ENCODE results near the gene MIPEP.
"Not testable (repeated sequence)": the region's sequence is repeated elsewhere in the genome, so short reads cannot be mapped to it uniquely, and the experiment has no call there.

The MIPEP gene

DNA sequence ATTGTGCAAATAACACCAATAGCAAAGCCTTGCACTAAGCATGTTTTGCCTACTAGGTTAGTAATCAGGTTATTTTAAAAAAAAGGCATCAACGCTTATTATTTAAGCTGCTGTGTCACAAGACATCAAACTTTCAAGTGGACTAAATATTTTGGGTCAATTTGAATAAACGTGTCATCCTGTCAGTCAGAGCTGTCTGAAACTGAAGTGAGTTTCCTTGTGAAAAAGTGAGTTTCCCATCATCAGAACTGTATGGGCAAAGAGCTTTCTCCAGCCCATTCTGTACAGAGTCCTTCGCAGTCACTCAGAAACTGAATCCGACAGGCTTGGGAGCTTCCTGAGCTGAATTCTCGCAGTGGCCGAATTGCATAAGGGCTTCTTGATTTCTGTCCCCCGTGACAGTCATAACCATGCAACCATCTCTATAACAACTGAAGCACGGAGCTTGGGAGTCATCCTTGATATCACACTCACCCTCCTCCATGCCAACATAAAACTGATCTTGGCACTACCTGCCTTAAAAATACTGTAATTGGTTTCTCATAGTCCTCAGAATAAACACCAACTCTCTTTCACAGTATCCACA, 139.8 kb downstream of the MIPEP start:
- no peak for DNase-seq (ENCODE audit: low read depth in 2 of 2)

DNA sequence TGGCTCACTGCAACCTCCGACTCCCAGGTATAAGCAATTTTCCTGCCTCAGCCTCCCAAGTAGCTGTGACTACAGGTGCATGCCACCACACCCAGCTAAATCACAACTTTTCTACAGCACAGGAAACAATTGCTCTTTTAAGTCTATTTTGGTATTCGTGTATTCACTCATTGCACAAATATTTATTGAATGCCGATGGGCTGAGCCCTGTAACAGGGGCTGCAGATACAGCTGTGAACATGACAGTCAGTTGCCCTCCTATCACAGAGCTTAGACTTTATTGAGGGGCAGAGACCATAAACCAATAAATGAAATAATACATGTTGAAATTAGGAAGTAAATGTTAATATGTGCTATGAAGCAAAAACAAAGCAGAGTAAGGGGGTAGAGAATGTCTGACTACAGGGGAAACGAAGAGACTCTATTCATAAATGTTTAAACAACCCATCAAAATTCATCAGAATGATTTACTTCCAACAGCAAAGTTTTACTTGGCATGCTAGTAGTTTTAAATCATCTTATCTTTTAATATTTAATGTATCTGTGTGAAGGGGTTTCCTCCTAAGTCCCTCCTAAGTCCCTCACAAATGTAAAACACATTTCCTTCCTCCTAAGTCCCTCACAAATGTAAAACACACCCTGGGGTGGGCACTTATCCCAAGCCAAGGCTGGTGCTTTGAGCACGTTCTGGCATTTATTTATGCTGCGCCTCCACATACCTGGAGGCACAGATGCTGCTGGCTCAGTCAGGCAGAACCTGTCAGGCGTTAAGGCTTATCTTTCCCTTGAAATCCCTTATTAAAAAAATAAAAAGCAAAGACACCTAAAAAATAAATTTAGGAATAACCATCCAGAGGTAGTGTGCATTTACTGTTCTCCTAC, 140.8 kb downstream of the MIPEP start:
- DNase-seq (ENCODE audit: low read depth in 2 of 2) = no peak

DNA sequence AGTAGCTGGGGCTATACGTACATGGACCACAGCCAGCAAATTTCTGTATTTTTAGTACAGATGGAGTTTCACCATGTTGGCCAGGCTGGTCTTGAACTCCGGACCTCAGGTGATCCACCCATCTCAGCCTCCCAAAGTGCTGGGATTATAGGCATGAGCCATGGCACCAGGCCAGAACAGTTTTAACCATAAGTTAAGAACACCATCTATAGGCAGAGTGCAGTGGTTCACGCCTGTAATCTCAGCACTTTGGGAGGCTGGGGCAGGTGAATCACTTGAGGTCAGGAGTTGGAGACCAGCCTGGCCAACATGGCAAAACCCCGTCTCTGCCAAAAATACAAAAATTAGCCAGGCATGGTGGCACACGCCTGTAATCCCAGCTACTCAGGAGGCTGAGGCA, 143.1 kb downstream of the MIPEP start:
- DNase-seq (ENCODE audit: low read depth in 2 of 2) = not testable (repeated sequence)

DNA sequence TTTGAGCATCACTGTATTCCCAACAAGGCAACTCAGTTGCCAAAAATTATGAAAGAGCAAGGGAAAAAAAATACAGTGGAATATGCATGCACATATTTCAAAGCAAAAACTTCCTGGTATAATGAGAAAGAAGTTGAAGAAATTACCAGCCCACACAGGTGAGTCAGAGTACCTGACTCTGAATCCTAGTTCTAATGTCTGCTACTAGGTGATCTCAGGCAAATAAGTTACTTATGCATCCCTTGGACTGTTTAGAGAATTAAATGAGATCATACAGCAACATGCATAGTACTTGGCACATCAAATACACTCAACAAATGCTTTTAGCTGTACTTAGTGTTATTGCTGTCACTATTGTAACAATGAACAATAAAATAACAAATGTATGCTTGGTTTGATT, 144.9 kb downstream of the MIPEP start:
- no peak for DNase-seq (ENCODE audit: low read depth in 2 of 2)

DNA sequence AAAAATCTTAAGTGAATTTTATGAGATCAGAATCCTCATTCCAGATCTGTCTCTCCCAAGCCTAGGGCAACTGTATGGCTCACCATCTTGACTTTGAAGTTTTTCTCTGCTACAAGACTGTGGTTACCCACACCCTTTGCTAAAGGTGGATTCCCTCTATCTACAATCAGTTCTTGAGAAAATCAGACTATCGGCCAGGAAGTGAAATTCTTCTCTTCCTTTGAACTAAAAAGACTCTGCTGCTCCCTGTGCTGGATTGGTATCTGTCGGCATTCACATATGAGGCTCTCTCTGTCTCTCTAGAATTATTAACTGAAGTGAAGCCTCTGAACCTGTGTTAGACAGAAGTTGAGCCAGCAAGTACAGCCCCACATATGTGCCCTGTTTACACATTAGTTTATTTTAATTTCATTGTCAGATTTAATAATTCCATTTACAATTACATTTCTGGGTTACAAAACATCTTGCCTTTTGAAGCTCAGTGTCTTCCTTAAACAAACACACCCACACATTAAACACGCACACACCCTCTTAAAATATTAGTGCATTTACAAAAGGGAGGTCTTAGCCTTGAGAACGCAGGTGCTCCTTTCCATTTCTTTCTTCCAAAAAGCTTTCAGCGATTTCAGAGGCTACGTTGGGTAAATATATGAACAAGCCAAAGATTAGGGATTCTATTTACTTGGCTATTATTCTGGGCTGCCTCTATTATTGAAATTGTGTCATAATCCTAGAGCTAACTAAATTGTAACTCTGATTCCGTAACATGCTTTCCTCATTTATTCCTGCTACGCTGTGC, 145.7 kb downstream of the MIPEP start:
- no peak for DNase-seq (ENCODE audit: low read depth in 2 of 2)

DNA sequence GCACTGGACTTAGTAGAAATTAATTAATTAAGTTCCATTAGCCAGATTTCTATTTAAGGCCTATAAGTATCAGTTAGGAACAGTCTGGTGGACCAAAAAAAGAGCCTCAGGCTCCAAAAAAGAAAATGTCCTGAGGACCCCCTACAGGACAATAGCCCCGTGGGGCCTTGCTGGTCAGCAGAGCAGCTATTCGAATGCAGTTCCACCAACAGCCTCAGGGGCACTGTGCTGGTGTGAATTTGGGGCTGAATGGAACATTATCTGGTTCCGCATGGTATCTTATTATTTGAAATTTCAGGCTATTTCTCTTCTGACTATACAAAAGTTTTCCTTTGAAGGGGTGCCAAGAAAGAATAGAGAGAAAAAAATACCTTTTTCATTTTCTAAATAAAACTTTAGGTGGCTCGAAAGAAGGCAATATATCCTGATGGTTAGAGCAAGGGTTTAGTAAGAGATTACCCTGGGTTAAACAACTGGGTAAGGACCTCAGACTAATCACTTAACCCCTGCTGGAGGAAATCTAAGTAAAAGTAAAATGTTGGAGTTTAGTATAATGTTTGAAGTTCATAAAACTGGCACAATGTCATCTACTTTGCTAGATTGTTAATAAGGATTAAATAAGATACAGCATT, 147.2 kb downstream of the MIPEP start:
- no peak for DNase-seq (ENCODE audit: low read depth in 2 of 2)

DNA sequence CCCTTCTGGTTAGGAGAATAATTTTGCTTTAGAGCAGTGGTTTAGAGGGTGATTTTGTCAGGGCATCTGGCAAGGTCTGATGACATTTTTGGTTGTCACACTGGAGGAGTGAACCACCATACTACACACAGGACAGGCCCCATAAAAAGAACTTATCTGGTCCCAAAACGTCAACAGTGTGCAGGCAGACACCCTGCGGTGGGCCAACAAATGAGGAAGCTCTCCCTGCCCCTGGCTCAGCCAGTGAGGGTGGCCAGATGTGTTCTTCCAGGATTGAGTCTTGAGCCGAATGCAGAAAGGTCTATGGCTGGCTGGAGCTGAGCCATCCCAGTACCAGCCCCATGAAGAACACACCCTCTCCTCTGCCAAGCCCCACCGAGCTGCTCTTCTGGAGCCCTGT, 149.2 kb downstream of the MIPEP start:
- DNase-seq (ENCODE audit: low read depth in 2 of 2) = no peak

DNA sequence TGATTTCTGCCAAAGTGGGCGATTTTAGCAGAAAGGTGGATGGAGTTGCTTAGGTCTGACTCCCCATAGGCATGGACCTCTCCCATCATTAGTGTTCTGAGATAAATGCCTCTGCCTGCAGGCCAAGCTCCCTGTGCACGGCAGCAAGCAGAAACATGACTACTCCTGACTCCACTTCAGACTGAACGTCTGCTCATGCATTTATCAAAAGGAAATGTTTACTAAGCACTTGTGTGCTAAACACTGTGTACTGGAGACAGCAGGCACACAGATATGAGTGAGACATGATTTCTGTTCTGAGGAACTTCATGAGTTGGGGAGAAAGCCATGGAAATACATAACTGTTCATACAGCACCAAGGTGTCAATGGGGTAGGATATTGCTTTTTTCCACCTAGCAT, 149.6 kb downstream of the MIPEP start:
- DNase-seq (ENCODE audit: low read depth in 2 of 2) = no peak

DNA sequence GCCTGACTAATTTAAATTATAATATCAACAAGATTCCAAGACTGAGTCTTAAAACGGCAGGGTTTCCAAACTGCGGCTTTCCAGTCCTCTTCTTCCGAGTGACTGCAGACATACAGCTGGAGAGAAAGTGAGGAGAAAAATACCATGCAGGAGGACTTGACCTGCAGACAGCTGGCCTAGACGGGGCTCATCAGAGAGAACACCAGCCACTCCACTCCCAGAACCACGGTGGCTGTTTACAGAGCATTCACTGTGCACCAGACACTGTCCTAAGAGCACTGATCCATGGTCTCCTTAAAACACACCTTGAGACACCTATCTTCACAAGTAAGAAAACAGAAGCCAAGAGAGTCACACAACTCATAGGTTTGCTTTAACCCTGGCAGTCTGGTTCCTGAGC, 152.7 kb downstream of the MIPEP start:
- no peak for DNase-seq (ENCODE audit: low read depth in 2 of 2)

DNA sequence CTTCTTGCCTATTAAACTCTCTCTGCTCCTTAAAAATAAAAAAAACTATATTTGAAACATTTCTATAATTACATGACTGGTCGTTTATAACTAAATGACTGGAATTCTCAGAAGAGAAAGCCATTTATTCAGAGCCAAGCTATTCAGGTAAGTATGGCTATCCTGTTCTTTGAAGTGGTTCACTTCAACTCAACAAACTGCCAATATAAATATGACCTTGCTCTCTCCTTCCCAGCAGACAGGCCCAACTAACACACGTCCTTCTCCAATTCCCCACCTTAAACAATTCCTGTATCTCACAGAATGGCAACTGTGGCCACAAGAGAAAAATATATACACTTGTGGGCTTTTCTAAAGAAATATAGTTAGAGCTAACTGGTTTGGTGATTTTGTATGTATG, 153.9 kb downstream of the MIPEP start:
- DNase-seq (ENCODE audit: low read depth in 2 of 2) = no peak

DNA sequence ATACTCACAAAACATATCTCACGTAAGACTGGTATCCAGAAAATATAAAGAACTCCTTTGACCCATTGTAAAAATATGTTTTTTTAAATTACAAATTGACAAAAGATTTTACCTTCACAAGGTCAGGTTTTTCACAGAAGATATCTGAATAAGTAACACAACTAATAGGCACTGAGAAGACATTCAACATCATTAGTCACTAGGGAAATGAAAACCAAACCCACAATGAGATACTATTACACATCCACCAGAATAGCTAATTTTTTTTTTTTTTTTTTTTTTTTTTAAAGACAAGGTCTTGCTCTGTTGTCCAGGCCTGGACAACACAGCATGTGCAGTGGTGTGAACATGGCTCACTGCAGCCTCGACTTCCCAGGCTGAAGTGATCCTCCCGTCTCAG, 157.5 kb downstream of the MIPEP start:
- no peak for DNase-seq (ENCODE audit: low read depth in 2 of 2)

DNA sequence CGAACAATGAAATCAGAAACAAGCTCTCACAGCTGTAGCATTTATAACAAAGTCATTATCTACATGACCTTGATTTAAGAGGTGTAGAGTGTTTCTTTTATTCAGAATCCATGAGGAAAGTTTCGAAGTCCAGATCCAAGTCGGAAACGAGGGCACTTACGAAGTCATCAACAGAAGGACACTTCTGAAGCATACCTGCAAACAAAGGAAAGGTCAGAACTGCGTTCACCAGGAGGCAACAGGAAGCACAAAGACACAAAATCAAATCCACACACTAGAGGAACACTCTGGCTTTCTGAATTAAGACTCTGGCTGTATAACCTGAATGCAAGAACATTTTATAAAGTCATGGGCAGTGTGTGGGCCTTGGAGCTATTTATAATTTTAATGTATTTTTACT, 158.9 kb downstream of the MIPEP start:
- no peak for DNase-seq (ENCODE audit: low read depth in 2 of 2)

DNA sequence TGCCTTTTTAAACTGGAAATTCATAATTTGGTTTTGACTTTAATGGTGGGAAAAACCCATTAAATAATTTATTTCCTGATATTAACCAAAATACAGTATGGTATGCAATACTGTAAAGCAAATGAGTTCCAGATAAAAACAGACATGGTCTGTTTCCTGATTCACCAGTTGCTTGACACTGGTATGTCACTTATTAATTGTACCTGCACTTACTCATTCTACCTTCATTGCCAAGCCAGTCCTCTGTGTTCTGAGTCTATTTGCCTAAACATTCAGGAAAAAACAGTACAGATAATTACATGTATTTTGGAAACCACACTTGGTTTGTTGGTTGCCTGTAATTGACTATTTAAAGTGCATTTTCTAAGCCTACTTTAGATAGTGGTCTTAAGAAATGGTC, 159.7 kb downstream of the MIPEP start:
- no peak for DNase-seq (ENCODE audit: low read depth in 2 of 2)

DNA sequence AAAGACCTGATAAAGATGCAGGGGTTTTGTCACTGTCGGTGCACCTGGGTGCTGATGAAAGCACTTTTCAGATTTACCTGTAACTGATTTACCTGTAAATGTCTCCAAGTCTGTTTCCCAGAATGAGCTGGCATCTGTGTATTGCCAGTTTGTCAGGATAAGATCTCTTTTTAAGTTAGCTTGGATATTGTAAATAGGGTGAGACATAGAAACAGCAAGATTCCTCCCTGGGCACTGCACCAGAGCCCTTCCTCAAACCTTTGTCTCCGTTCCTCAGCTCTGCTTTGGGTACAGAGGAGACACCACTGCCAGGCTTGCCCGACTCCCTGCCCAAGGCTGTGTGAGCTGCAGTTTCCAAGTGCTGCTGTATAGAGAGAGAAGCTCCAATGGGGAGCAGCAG, 160.4 kb downstream of the MIPEP start:
- no peak for DNase-seq (ENCODE audit: low read depth in 2 of 2)

DNA sequence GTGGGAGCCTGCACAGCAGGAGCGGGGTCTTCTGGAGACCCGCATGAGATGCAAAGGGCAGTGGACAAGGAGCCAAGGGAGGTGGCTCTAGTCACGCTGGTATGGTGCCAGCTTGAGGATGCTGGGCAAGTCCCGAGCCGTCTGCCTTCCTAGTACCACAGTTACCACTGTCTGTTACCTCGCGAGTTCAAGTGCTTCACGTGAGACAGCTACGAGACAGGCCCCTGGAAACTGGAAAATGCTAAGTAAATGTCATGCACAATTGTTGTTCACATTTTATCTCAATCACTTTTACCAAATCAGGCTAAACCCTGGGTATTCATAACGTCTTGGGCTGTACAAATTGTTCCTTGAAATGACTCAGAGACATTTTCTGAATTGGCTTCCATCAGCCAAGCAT, 163.3 kb downstream of the MIPEP start:
- no peak for DNase-seq (ENCODE audit: low read depth in 2 of 2)

DNA sequence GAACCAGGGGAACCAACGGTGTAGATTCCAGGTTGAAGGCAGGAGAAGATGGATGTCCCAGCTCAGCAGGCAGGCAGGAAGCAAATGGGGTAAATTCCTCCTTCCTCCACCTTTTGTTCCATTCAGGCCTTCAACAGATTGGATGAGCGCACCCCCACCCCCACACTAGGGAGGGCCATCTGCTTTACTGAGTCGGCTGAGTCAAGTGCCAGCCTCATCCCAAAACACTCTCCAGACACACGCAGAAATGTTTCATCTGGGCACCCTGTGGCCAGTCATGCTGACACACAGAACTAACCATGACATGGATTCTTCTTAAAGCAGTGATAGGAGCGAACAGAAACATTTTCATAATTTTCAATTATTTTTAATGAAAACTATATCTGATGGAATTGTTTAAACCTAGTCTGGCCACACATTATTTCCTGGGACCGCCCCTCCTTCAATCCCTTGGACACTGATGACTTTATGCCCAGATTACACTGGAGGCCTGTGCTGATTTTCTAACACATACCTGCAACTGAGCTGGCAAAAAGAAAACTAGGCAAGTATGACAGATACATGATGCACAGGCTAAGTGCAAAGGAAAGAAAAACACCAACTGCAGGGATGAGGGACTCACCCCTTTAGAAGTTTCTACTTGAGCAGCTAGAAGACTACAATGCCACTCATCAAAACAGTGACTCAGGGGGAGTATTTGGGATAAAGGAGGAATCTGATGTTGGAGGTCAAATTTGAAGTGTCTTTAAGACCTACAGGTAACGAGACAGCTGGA, 164.8 kb downstream of the MIPEP start:
- DNase-seq (ENCODE audit: low read depth in 2 of 2) = no peak

DNA sequence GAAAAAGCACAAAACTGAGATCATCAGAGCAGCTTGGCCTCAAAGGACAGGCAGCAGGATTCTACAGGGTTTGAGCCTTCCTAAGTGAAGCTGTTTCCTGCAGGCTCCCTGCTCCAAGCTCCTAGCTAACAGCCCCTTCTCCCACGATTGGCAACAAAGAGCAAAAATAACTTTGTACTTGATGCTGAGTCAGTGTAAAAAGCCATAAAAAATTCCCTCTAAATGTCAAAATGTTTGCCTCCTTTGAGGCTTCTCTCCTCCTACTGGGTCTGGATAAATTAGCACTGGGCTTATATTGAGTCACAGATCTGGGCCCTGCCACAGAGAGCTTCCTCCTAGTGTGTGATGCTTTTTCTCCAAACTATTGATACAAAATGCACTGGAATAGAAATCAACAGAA, 165.7 kb downstream of the MIPEP start:
- no peak for DNase-seq (ENCODE audit: low read depth in 2 of 2)

DNA sequence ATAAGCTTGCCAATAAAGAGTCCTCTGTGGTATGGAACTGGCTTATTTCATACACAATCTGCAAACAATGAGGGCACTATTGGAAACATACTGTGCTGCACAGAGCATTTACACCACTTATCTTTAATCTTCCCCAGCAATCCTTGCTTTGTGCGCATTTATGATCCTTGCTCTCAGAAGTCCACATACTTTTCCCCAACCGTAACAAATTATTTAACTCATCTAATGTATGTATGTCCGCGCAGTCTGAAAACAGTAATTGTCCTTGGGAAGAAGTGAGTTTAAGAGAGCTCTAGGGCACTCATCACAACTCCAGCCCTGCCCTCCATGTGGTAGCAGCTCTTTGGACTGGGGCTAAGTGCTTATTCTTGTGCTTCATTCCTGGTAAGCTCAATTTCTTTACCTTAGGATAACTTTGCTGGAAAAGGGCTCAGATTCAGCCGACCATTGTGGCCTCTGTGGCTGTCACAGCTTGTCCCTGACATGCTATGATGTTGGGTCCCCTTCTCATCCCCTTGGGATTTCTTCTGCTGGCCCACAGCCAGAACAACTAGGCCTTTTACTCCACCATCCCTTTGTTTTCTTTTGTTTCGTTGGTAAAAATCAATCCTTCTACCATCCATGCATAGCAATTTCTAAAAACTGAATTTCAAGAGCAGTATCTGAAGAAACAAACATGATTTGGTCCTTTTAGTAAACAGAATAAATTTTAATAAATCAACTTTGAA, 166.3 kb downstream of the MIPEP start:
- no peak for DNase-seq (ENCODE audit: low read depth in 2 of 2)

DNA sequence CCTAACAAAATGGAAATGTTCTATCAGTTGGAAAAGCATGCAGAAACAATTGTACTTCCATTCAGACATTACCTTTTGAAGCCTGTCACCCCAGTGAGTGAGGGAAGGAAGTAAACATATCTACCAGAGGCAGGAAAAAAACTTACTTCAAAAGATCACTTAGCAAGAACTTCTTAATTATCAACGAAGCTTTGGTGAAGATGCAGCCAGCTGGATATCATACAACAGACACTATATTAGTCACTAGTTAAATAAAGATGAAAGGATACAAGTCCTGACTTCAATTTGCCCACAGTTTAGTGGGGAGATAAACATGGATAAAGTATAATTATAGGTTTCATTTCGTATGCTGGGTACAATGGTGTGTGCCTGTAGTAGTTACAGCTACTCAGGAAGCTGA, 170.2 kb downstream of the MIPEP start:
- DNase-seq (ENCODE audit: low read depth in 2 of 2) = no peak

DNA sequence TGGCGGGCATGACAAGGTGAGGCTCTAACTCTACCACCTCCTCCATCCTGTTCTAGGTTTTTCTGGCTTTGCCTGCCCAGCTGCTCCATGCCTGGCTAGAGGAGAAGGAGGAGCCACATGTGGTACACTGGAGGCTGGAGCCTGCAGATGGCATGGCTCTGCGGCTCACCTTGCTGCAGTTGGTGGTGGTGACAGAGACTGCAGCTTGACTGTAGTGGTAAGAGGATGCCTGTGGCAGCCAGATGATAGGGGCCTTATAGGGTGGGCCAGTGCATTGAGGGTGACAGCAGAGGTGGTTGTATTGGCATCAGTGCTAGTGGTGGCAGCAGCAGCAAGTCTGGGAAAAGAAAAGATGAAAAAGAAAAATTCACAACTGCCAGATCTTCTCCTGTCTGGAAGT, 172.8 kb downstream of the MIPEP start:
- DNase-seq (ENCODE audit: low read depth in 2 of 2) = no peak

DNA sequence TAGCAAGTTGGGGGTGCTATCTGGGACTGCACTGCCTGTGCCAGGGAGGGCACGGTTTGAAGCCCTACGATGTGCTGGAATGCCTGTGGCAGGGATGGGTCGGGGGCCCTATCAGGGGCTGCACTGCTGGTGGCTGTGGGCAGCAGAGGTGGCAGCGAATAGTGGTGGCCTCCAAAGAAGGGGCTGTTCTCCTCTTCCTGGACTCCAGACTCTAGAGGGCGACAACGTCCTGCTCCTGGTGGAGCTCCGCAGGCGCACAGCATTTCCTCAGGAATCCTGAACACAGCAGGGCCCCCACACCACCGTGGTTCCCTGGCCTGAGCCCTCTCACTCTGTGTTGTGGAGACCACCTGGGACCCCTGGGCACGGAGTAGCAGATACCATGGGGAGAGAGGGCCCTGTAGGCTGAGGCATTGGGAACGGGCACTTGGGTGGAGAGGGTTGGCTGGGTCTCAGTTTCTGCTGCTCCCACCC, 173.4 kb downstream of the MIPEP start:
- DNase-seq (ENCODE audit: low read depth in 2 of 2) = no peak

Data from stimulated activated CD4-positive, alpha-beta T cell treated with anti-CD3 and anti-CD28 coated beads, Interleukin-15, amount 100 ng/mL, for 48 hours (primary cell).